ENCODE measurements around the gene CIP2A.

The CIP2A gene

GRCh38 chr3:108510496-108510895 is 78.7 kb downstream of the CIP2A start, which contains the start of gene MYH15:
TSS of gene MYH15 (minus strand) at chr3:108510596. CDS start at chr3:108510530, 66 bp downstream.
- DNase-seq, result no peak
- H3K4me3 Mint-ChIP-seq, result no peak within 1 kb of the TSS
- no peaks in the 10 kb centered on the region for H3K9me3 Mint-ChIP-seq
- peaks cover 4% of the 10 kb centered on the region for H3K27me3 Mint-ChIP-seq (ENCODE audit: low read depth, poor library complexity)
- no peaks in the 10 kb centered on the region for H3K4me1 Mint-ChIP-seq
- TF ChIP-seq CTCF (IDR thresholded peaks at IDR 0.05), result no peak
- H3K36me3 Mint-ChIP-seq (ENCODE audit: low read depth), result no peaks in the 10 kb centered on the region
- H3K27ac Mint-ChIP-seq, result peak within 1 kb of the TSS; percentile 9

DNA sequence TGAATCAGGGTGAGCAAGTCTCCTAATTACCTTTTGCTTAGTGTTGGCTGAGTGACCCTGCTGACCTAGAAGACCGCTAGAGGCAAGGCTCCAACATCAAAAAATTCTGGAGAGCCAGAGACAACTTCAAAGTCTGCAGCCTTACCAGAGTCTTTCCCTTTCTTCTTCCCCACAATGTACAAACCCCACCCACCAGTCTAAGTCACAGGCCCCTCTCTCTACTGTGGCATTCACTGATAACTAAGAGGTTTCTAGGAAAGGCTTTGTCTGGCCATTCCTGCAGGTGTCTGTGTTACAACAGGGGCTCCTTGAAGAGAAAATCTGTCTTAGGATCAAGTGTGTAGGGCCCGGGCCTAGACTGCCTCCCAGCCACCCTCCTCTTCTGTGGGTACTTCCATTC is 79.4 kb downstream of the CIP2A start:
- Mint-ChIP-seq H3K4me3 (no peak overlapping the region), H3K36me3 (ENCODE audit: low read depth) (no peaks in the 10 kb centered on the region), H3K9me3 (no peaks in the 10 kb centered on the region), H3K4me1 (no peaks in the 10 kb centered on the region), H3K27ac (no peak overlapping the region), H3K27me3 (ENCODE audit: low read depth, poor library complexity) (peaks cover 4% of the 10 kb centered on the region)
- no peak for TF ChIP-seq CTCF (IDR thresholded peaks at IDR 0.05)
- DNase-seq, result no peak

DNA sequence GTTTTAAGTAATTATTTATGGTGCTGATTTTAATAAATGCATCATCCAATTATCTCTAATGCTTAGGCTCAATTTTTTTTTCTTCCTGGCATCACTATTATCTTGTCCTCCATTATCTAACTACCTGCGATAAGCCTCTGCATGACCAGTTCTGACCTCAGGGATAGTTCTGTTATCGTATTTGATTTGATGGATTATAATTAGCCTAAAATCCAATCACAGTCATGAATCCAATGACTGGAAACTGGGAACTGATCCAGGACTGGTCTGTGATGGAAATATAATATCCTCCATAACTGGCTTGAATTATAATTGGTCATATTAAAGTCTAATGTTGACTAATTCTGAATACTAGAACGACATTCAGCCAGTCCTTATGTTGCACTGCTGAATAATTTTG is 80.0 kb downstream of the CIP2A start:
- no peaks in the 10 kb centered on the region for H3K4me1 Mint-ChIP-seq
- no peak overlapping the region for H3K27ac Mint-ChIP-seq
- DNase-seq, result no peak
- H3K27me3 Mint-ChIP-seq (ENCODE audit: low read depth, poor library complexity), result peaks cover 4% of the 10 kb centered on the region
- H3K9me3 Mint-ChIP-seq, result no peaks in the 10 kb centered on the region
- no peak for TF ChIP-seq CTCF (IDR thresholded peaks at IDR 0.05)
- no peaks in the 10 kb centered on the region for H3K36me3 Mint-ChIP-seq (ENCODE audit: low read depth)
- H3K4me3 Mint-ChIP-seq, result no peak overlapping the region

- no peak overlapping the region for H3K27ac Mint-ChIP-seq
- TF ChIP-seq CTCF (IDR thresholded peaks at IDR 0.05), result no peak
- H3K4me3 Mint-ChIP-seq, result no peak overlapping the region
- no peak for DNase-seq
- H3K36me3 Mint-ChIP-seq (ENCODE audit: low read depth), result no peaks in the 10 kb centered on the region
- no peaks in the 10 kb centered on the region for H3K4me1 Mint-ChIP-seq
- H3K9me3 Mint-ChIP-seq, result no peaks in the 10 kb centered on the region
- peaks cover 4% of the 10 kb centered on the region for H3K27me3 Mint-ChIP-seq (ENCODE audit: low read depth, poor library complexity)
Measured at GRCh38 chr3:108507902-108508301, 81.3 kb downstream of the CIP2A start.

- no peaks in the 10 kb centered on the region for H3K9me3 Mint-ChIP-seq
- H3K36me3 Mint-ChIP-seq (ENCODE audit: low read depth), result no peaks in the 10 kb centered on the region
Measured at GRCh38 chr3:108505811-108506210, 83.4 kb downstream of the CIP2A start.

More at GRCh38 chr3:108505811-108506210, 83.4 kb downstream of the CIP2A start:
- H3K27me3 Mint-ChIP-seq (ENCODE audit: low read depth, poor library complexity), result peaks cover under 1% of the 10 kb centered on the region
- no peak for DNase-seq
- H3K4me1 Mint-ChIP-seq, result no peaks in the 10 kb centered on the region
- TF ChIP-seq CTCF (IDR thresholded peaks at IDR 0.05), result no peak
- H3K27ac Mint-ChIP-seq, result no peak overlapping the region
- H3K4me3 Mint-ChIP-seq, result no peak overlapping the region

Measured in nephron progenitor cell (in vitro differentiated cells).